AG08396 (cell line): ENCODE data around the gene CRNKL1.

ENCODE experiments used
- DNase-seq: peaks from one replicate; pipeline ENCODE4 v3.0.0; 2012; ENCODE audit warnings: low spot score, mixed read lengths

CRNKL1 gene

GRCh38 chr20:20052074-20052970 is at the start of gene CRNKL1, which contains the start of gene CFAP61:
Gene CRNKL1 (minus strand): TSS chr20:20052466. CDS start chr20:20052342, 124 bp downstream.
Gene CFAP61 (plus strand): TSS chr20:20052532. CDS start chr20:20056654, 4,122 bp downstream.
- DNase-seq = peak; percentile 94

GRCh38 chr20:20100881-20101280 is 48.6 kb upstream of the CRNKL1 start:
- no peak for DNase-seq

DNA sequence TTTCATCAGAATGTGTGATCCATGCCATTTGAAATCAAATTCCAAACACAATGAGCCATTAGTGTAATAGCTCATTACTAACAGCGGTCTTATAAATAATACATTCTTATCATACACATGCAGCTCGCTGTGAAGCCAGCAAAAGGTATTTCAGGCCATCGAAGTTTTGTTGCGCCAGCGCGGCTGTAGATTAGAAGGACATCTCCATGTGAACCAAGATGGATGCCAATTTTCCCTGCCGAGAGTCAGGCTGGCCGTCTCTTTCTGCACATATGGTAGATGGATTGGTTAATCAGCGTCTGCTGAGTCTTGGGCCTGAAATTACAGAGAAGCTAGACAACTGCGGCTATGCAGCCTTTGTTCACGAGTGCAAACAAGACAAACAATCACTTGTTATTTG is 44.2 kb upstream of the CRNKL1 start:
- DNase-seq = no peak

DNA sequence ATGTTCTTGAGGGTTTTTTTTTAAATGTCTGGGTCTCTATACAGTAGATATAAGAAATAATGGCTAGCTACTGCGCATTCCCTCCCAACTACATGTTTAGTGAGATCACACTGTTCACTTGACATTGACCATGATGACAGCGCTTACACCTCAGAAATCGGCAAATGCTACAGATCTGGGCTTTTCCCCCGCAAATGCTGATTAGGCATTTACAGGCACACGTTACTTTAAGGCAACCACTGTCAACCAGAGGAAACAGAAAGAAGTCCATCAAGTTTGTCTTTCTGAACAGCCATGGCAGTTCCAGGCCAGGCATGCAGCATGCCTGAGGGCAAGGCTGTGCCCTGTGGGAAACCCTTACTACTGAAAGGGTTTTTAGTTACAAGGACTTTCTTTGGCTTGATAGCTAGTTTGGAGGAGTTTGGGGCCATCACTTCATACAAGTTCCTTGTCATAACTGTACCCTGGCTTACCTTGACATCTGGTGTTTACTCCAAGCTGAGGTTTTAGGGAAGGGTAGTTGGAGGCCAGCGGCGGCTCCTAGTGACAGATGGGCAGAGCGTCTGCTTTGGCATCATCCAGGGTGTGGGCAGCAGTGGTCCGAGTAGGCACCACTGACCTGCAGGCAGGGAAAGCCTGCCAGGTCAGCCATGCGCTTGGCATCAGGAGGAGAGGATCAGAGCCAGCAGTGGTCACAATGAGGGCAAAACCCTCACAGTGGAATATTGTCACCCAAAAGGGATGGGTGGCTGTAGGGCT is 43.0 kb upstream of the CRNKL1 start:
- DNase-seq = no peak

GRCh38 chr20:20094410-20094809 is 42.1 kb upstream of the CRNKL1 start:
- no peak for DNase-seq

GRCh38 chr20:20092827-20093226 is 40.6 kb upstream of the CRNKL1 start:
- DNase-seq = no peak

- no peak for DNase-seq
Observed at GRCh38 chr20:20089939-20090338, 37.7 kb upstream of the CRNKL1 start.

DNA sequence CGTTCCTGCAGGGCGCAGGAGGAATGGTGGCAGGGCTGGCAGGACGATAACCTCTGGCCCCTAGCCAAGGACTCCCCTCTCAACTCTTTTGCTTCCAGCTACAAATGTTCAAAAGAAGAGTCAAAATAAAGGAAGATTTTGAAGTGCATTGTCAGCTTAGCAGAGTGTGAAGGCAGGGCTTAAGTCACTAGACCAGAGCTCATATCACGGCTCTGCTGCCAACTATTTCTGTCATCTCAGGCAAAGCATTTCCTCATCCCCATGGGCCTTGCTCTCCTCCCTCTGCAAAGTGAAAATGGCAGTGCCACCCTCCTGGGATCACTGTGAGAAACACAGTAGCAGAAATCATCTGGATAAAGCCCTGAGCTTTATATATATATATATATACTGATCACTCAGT is 36.8 kb upstream of the CRNKL1 start:
- DNase-seq = no peak

GRCh38 chr20:20085812-20086211 is 33.5 kb upstream of the CRNKL1 start:
- no peak for DNase-seq

GRCh38 chr20:20085071-20085470 is 32.8 kb upstream of the CRNKL1 start:
- DNase-seq = no peak

GRCh38 chr20:20084296-20084752 is 32.1 kb upstream of the CRNKL1 start:
- no peak for DNase-seq

GRCh38 chr20:20083807-20084206 is 31.5 kb upstream of the CRNKL1 start:
- DNase-seq = no peak

DNA sequence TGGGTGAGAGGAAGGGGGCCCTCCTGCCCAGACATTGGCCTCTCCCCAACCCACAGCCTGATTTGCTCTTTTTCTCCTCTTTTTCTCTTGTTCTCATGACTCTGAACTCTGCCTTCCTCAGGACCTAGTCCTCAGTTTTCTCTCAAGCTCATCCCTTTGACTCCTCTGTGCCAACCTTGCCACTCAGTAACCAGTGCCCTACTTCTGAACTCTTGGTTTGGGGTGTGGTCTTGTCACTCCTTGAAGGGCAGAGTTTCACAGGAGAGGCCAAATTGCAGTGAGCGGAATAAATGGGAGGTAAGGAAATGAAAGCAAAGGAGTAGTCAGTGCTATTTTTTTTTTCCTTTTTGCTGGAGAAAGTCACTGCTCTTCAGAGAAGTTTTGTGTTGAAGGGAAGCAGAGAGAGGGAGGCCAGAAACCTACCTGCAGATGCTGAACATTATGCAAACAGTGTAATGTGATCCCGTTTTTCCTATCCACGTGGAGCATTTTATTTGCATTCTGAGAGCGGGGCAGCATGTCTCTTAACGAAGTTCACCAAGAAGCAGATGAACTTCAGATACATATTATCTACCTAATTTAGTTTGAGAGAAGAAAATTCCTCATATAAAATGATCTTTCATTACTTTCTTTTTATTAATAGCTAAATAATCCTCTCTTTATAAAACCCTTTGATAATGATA is 27.0 kb upstream of the CRNKL1 start:
- DNase-seq = no peak

DNA sequence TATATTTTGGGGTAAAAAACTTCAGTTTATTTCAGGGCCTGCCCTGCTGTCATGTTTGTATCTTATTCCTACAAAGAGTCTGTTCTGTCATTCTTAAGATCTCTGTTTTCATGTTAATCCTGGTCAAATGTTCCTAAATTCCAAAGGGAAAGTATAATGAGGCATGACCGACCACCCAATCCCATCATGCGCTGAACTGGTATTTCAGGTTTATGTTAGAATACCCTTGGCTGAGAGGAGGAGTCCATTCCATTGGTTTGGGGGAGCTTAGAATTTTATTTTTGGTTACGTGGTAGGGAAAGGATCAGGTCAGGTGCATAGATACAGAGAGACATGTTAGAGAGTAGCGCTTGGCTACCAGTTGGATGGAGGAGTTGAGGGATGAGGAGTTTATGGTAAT is 25.8 kb upstream of the CRNKL1 start:
- no peak for DNase-seq

GRCh38 chr20:20076297-20077065 is 24.2 kb upstream of the CRNKL1 start:
- DNase-seq = peak; percentile 54

DNA sequence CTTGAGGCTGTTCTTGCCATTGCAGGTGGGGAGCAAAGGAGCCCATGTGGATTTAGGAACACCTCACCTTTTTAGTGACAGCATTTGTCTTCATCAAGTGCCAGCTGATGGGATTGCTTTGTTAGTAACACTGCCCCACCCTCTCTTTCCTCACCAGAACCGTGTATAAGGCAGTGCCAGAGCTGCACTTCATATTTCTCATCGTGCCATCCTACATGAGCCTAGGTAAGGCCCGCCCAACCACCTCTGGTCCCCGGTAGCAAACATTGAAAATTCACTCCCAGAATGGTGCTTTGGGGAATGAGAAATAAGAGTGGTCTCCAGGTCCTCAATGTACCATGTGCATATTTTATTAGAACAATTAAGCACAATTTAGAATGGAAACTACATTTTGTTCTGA is 22.8 kb upstream of the CRNKL1 start:
- no peak for DNase-seq

GRCh38 chr20:20073801-20074371 is 21.6 kb upstream of the CRNKL1 start:
- DNase-seq = no peak

DNA sequence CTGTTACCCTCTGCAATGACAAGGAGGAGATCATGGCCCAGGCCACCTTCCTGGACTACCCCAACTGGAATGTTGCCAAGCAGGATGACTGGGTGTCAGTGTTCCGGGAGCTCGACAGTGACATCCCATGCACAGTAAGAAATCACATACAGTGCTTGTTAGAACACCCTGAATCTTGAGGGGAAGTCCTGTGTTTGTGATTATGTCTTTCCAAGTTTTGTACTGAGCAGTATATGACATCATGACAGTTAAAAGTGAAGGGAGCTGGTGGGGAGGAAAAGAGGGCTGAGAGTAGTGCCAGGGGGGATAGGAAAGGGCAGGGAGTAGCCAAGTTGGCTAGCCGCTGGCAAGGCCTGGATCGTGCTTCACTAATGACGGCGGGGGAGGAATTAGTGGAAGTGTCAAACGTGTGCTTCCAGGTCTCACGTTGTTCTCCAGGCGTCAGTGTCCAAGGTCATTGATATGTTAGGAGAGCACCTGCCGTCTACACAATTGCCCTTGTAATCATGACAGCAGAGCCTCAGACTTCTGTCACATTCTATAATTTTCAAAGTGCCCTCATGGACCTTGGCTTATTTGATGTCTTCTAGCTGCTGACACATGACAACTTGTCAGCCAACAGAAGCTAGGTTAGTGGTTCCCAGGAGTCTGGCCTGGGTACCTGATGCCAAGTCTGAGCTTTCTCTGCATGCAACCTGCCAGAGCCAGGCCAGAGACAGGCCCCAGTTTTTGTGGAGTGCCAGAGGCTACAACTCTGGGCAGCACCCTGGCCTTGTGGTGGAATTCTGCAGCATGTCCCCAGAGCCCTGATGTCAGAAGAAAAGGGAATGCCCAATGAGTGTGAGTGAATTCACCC is 18.8 kb upstream of the CRNKL1 start:
- DNase-seq = no peak

GRCh38 chr20:20065361-20065760 is 13.1 kb upstream of the CRNKL1 start:
- no peak for DNase-seq
